PC-3 (cell line): ENCODE results near the gene PSMC5. TPM values are rescaled to one million over a fixed set of nuclear protein-coding genes. Genes with fewer than 3 reads are reported as not detected.
"Not testable (repeated sequence)": the region's sequence is repeated elsewhere in the genome, so short reads cannot be mapped to it uniquely, and the experiment has no call there.

Source experiments
- ATAC-seq: fragments of 200-7000 bp; cut with Tn5 transposase; 2 replicates; pipeline ENCODE4 v1.9.1; 2020; ENCODE audit warnings: mild to moderate bottlenecking, moderate library complexity
- BruUV-seq: library from RNA; stranded (reverse); fragments of 400-500 nt; replicated peaks from 2 replicates; lab custom pipeline; 2021; lab: Mats Ljungman, UMichigan
- CTCF ChIA-PET: fragments of 300-600 bp; sonication (Branson Sonifier 250); formaldehyde crosslinking; loops from one replicate; lab custom pipeline; 2022; ENCODE audit warnings: antibody characterized with exemption; lab: Charles Lee
- POLR2A ChIA-PET: fragments of 300-600 bp; sonication (Branson Sonifier 250); formaldehyde crosslinking; loops from one replicate; lab custom pipeline; 2022; ENCODE audit warnings: antibody characterized with exemption; ENCODE audit not compliant: unreplicated experiment; lab: Charles Lee
- DNase-seq: peaks from one replicate; pipeline ENCODE4 v3.0.0-alpha.2; 2015
- H2AFZ ChIP-seq: fragments of 300-600 bp; sonication (generic); 2 replicates; pipeline ENCODE4 v1.6.0; 2016; ENCODE audit warnings: antibody characterized with exemption, low read length
- H3F3A ChIP-seq: fragments of 300-600 bp; sonication (generic); one replicate; pipeline ENCODE4 v1.6.0; 2017; ENCODE audit warnings: antibody characterized with exemption, low read length, control low read depth, mild to moderate bottlenecking; ENCODE audit not compliant: unreplicated experiment
- H3K27ac ChIP-seq: fragments of 300-600 bp; sonication (generic); 2 replicates; pipeline ENCODE4 v1.5.1; 2016; ENCODE audit warnings: mild to moderate bottlenecking, low read length
- H3K27me3 ChIP-seq: fragments of 300-600 bp; sonication (generic); 2 replicates; pipeline ENCODE4 v1.6.1; 2016; ENCODE audit warnings: low read length, mixed read lengths
- H3K36me3 ChIP-seq: fragments of 300-600 bp; sonication (generic); 2 replicates; pipeline ENCODE4 v1.6.1; 2016; ENCODE audit warnings: low read depth, mixed run types, low read length, mixed read lengths
- H3K4me1 ChIP-seq: fragments of 300-600 bp; sonication (generic); 2 replicates; pipeline ENCODE4 v1.5.1; 2016; ENCODE audit warnings: low read length; ENCODE audit not compliant: insufficient read depth
- H3K4me2 ChIP-seq: fragments of 300-600 bp; sonication (generic); 2 replicates; pipeline ENCODE4 v1.6.0; 2016; ENCODE audit warnings: low read length
- H3K4me3 ChIP-seq: fragments of 300-600 bp; sonication (generic); 2 replicates; pipeline ENCODE4 v1.5.1; 2016; ENCODE audit warnings: mild to moderate bottlenecking, low read length, mixed read lengths
- H3K79me2 ChIP-seq: fragments of 300-600 bp; sonication (generic); 2 replicates; pipeline ENCODE4 v1.6.1; 2017; ENCODE audit warnings: low read length, mixed read lengths
- H3K9ac ChIP-seq: fragments of 300-600 bp; sonication (generic); 2 replicates; pipeline ENCODE4 v1.6.0; 2016; ENCODE audit warnings: mild to moderate bottlenecking, low read length
- H3K9me2 ChIP-seq: fragments of 300-600 bp; sonication (generic); replicated peaks from 2 replicates; pipeline ENCODE4 v1.6.1; 2016; ENCODE audit warnings: mixed run types, low read length, mixed read lengths
- H3K9me3 ChIP-seq: fragments of 300-600 bp; sonication (generic); 2 replicates; pipeline ENCODE4 v1.6.1; 2016; ENCODE audit warnings: low read length, mixed read lengths
- H4K20me1 ChIP-seq: fragments of 300-600 bp; sonication (generic); 2 replicates; pipeline ENCODE4 v1.6.1; 2016; ENCODE audit warnings: low read length, mixed read lengths
- EZH2 ChIP-seq: fragments of 300-600 bp; sonication (generic); IDR thresholded peaks from one replicate; pipeline ENCODE4 v1.6.1; 2017; ENCODE audit warnings: antibody characterized with exemption, mild to moderate bottlenecking, low read length; ENCODE audit not compliant: unreplicated experiment
- EZH2phosphoT487 ChIP-seq: fragments of 300-600 bp; sonication (generic); IDR thresholded peaks from 2 replicates; pipeline ENCODE4 v1.6.1; 2018; ENCODE audit warnings: mild to moderate bottlenecking, antibody characterized with exemption, low read length, borderline replicate concordance
- intact Hi-C: fragments of 100-400 bp; cut with micrococcal nuclease; formaldehyde crosslinking; loops from 2 replicates; pipeline ENCODE4 v1.9.0; 2023
- total RNA-seq: library from RNA; depleted of rRNA; stranded (reverse); fragments of >200 nt; gene quantifications from 2 replicates; pipeline ENCODE4 v1.2.3, GENCODE V29; 2014
- TF ChIP-seq, protein P1 (sequence below): fragments of 300-600 bp; sonication (generic); conservative IDR thresholded peaks from 2 replicates; pipeline ENCODE4 v1.5.1; 2017; ENCODE audit warnings: antibody characterized with exemption, low read depth, mild to moderate bottlenecking, low read length

Gene PSMC5
- total RNA-seq, 1 experiment from 2014 or later, result 163 TPM

DNA sequence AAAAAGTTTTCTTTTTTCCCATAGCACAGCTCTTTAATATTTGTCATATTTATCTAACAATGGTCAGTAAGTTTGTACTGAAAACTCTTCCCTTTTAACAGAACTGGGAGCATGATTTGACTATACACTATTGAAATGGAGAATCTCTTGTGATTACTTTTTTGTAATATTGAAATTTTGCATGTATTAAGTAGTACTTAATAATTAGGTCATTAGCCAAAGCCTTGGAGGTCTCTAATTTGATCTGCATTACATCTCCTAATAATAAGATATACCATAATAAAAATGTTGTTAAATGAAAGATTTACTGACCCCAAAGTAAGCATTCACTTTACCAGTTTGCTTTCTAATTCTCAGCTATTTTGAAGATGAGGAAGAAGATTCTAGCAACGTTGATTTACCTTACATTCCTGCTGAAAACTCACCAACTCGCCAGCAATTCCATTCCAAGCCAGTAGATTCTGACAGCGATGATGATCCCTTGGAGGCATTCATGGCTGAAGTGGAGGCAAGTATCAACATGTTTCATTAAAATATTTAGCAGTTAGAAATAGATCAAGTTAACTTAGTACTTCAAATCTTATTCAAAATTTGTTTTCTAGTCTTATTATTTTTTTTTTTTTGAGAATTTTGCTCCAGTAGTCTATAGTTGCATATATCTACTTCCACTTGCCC lies 35.0 kb upstream of the PSMC5 start:
- Histone ChIP-seq H3K4me1 (peaks cover 3% of the 10 kb centered on the region), H3K9me2 (no peaks in the 10 kb centered on the region), H3K79me2 (peaks cover 65% of the 10 kb centered on the region), H3K27ac (no peak overlapping the region), H3K4me2 (no peak overlapping the region), H2AFZ (no peak overlapping the region), H3K27me3 (no peaks in the 10 kb centered on the region), H3K36me3 (peaks cover 72% of the 10 kb centered on the region), H3K4me3 (no peak overlapping the region), H3K9ac (no peak overlapping the region), H3K9me3 (no peaks in the 10 kb centered on the region), H4K20me1 (peaks cover 8% of the 10 kb centered on the region; the same call in 1 of the 2 replicates), H3F3A (no peaks in the 10 kb centered on the region)
- BruUV-seq, result no TSS peak
- ChIA-PET POLR2A (no interaction called here), CTCF (no interaction called here)
- no peak for DNase-seq
- intact Hi-C loops, result no loop called here
- ATAC-seq, result no peak
- TF ChIP-seq EZH2phosphoT487, result no peak
- no peak for TF ChIP-seq EZH2
- TF ChIP-seq, protein P1, sequence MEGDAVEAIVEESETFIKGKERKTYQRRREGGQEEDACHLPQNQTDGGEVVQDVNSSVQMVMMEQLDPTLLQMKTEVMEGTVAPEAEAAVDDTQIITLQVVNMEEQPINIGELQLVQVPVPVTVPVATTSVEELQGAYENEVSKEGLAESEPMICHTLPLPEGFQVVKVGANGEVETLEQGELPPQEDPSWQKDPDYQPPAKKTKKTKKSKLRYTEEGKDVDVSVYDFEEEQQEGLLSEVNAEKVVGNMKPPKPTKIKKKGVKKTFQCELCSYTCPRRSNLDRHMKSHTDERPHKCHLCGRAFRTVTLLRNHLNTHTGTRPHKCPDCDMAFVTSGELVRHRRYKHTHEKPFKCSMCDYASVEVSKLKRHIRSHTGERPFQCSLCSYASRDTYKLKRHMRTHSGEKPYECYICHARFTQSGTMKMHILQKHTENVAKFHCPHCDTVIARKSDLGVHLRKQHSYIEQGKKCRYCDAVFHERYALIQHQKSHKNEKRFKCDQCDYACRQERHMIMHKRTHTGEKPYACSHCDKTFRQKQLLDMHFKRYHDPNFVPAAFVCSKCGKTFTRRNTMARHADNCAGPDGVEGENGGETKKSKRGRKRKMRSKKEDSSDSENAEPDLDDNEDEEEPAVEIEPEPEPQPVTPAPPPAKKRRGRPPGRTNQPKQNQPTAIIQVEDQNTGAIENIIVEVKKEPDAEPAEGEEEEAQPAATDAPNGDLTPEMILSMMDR, result no peak

DNA sequence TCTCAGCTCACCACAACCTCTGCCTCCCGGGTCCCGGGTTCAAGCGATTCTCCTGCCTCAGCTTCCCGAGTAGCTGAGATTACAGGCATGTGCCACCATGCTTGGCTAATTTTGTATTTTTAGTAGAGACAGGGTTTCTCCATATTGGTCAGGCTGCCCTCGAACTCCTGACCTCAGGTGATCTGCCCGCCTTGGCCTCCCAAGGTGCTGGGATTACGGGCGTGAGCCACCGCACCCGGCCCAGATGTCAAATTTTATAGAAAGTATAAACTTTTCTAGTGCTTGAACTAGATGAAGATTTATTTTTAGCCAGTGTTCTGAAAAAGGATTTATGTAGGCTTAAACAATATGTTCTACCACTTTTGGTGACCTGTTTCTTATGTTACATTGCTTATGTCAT lies 30.9 kb upstream of the PSMC5 start:
- DNase-seq, POLR2A ChIA-PET, intact Hi-C loops, H3K9me2 ChIP-seq, BruUV-seq, ATAC-seq, H3K9me3 ChIP-seq, CTCF ChIA-PET, H3K4me1 ChIP-seq, H4K20me1 ChIP-seq, H3K9ac ChIP-seq, H3F3A ChIP-seq, H3K4me2 ChIP-seq, H2AFZ ChIP-seq, H3K27me3 ChIP-seq, H3K4me3 ChIP-seq, H3K27ac ChIP-seq: not testable (repeated sequence)
- Histone ChIP-seq H3K79me2 (peaks cover 28% of the 10 kb centered on the region), H3K36me3 (peaks cover 87% of the 10 kb centered on the region)

DNA sequence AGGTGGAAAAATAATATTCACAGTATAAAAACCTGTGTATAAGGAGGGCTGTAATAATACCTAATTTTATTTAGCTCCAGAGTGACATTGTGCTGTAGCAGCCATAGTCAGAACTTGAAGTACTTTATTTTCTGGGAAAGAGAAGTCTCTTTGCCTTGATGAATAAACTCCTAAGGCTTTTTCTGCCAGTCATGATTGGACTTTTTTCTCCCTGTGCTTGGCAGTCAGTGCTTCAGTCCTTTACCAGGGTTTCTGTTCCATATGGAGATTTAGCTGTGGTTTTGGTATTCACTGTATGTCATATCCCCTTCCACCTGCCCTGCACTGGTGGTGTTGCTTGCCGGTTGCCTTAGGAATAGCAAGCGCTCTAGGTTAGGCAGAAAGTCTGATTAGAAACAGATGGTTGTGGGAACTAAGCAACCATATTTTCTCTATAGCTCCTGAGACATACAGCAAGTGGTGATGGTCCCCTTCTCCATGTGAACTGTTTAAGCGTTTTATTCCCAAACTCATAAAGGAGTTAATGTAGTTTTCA lies 28.6 kb upstream of the PSMC5 start:
- no peak overlapping the region for H3K4me3 ChIP-seq
- no TSS peak for BruUV-seq
- no peaks in the 10 kb centered on the region for H3K4me1 ChIP-seq
- TF ChIP-seq EZH2phosphoT487 (no peak), EZH2 (no peak)
- TF ChIP-seq, protein P1, result no peak
- CTCF ChIA-PET, result no interaction called here
- H3K36me3 ChIP-seq, result peaks cover 81% of the 10 kb centered on the region
- H4K20me1 ChIP-seq, result peaks cover 4% of the 10 kb centered on the region; the same call in 1 of the 2 replicates
- H3K9ac ChIP-seq, result no peak overlapping the region
- no peaks in the 10 kb centered on the region for H3K27me3 ChIP-seq
- no peak overlapping the region for H2AFZ ChIP-seq
- no peaks in the 10 kb centered on the region for H3K9me3 ChIP-seq
- H3K27ac ChIP-seq, result no peak overlapping the region
- intact Hi-C loops, result no loop called here
- POLR2A ChIA-PET, result no interaction called here
- peaks cover 18% of the 10 kb centered on the region for H3K79me2 ChIP-seq
- DNase-seq, result no peak
- no peaks in the 10 kb centered on the region for H3K9me2 ChIP-seq
- no peak overlapping the region for H3K4me2 ChIP-seq
- ATAC-seq, result no peak
- H3F3A ChIP-seq, result no peaks in the 10 kb centered on the region
